ENCODE measurements around the gene KIAA0825.
A peak's percentile ranks its signal among the peaks of the same experiment; 100 is the strongest.

KIAA0825 gene

GRCh38 chr5:94571415-94571814 lies 47.0 kb downstream of the KIAA0825 start:
- DNase-seq = no peak

GRCh38 chr5:94564812-94565211 lies 53.6 kb downstream of the KIAA0825 start:
- DNase-seq = no peak

- no peak for DNase-seq
Observed at GRCh38 chr5:94562327-94562971, 56.0 kb downstream of the KIAA0825 start.

GRCh38 chr5:94558028-94558427 lies 60.4 kb downstream of the KIAA0825 start:
- no peak for DNase-seq

- DNase-seq = no peak
Observed at GRCh38 chr5:94551858-94552257, 66.5 kb downstream of the KIAA0825 start.

- no peak for DNase-seq
Observed at GRCh38 chr5:94545870-94546625, 72.4 kb downstream of the KIAA0825 start.

GRCh38 chr5:94544875-94545547 lies 73.4 kb downstream of the KIAA0825 start:
- no peak for DNase-seq

GRCh38 chr5:94544031-94544650 lies 74.3 kb downstream of the KIAA0825 start:
- no peak for DNase-seq

- DNase-seq = no peak
Observed at GRCh38 chr5:94540856-94541494, 77.4 kb downstream of the KIAA0825 start.

- DNase-seq = no peak
Observed at GRCh38 chr5:94538260-94538659, 80.1 kb downstream of the KIAA0825 start.

- no peak for DNase-seq
Observed at GRCh38 chr5:94526706-94527105, 91.7 kb downstream of the KIAA0825 start.

- peak; percentile 3 for DNase-seq
Observed at GRCh38 chr5:94524841-94525697, 93.3 kb downstream of the KIAA0825 start.

- DNase-seq = no peak
Observed at GRCh38 chr5:94523018-94523417, 95.4 kb downstream of the KIAA0825 start.

GRCh38 chr5:94522117-94522516 lies 96.3 kb downstream of the KIAA0825 start:
- no peak for DNase-seq

- no peak for DNase-seq
Observed at GRCh38 chr5:94517490-94518488, 100.6 kb downstream of the KIAA0825 start.

- DNase-seq = no peak
Observed at GRCh38 chr5:94516148-94516547, 102.3 kb downstream of the KIAA0825 start.

GRCh38 chr5:94508461-94509148 lies 109.8 kb downstream of the KIAA0825 start:
- DNase-seq = no peak

- no peak for DNase-seq
Observed at GRCh38 chr5:94505327-94506068, 112.9 kb downstream of the KIAA0825 start.

GRCh38 chr5:94503677-94504076 lies 114.7 kb downstream of the KIAA0825 start:
- DNase-seq = no peak
